Nephron progenitor cell (in vitro differentiated cells): ENCODE measurements around the gene RNF217.

Source experiments
- DNase-seq: peaks from one replicate; pipeline ENCODE4 v3.0.0; 2021
- H3K27ac Mint-ChIP-seq: 2 replicates; pipeline ENCODE4 v1.8.0; 2021; ENCODE audit warnings: mild to moderate bottlenecking, moderate library complexity, mixed read lengths
- H3K27me3 Mint-ChIP-seq: 2 replicates; pipeline ENCODE4 v1.8.0; 2021; ENCODE audit warnings: mild to moderate bottlenecking, low read depth, mixed read lengths; ENCODE audit not compliant: poor library complexity
- H3K36me3 Mint-ChIP-seq: 2 replicates; pipeline ENCODE4 v1.8.0; 2021; ENCODE audit warnings: low read depth, mixed read lengths
- H3K4me1 Mint-ChIP-seq: 2 replicates; pipeline ENCODE4 v1.8.0; 2021; ENCODE audit warnings: mixed read lengths
- H3K4me3 Mint-ChIP-seq: 2 replicates; pipeline ENCODE4 v1.8.0; 2021; ENCODE audit warnings: mild to moderate bottlenecking, moderate library complexity, mixed read lengths
- H3K9me3 Mint-ChIP-seq: 2 replicates; pipeline ENCODE4 v1.8.0; 2021; ENCODE audit warnings: mild to moderate bottlenecking, moderate library complexity, mixed read lengths
- CTCF ChIP-seq: fragments of 200-600 bp; sonication (generic); IDR thresholded peaks from 2 replicates; pipeline ENCODE4 v1.5.0; 2021; ENCODE audit warnings: antibody characterized with exemption

RNF217 gene

GRCh38 chr6:125037827-125038226, 75.6 kb downstream of the RNF217 start:
- H3K27ac Mint-ChIP-seq = no peak overlapping the region
- TF ChIP-seq CTCF = no peak
- no peak for DNase-seq
- H3K9me3 Mint-ChIP-seq = peaks cover 36% of the 10 kb centered on the region
- H3K4me1 Mint-ChIP-seq = peaks cover 14% of the 10 kb centered on the region
- peaks cover 45% of the 10 kb centered on the region for H3K36me3 Mint-ChIP-seq
- H3K4me3 Mint-ChIP-seq = no peak overlapping the region
- H3K27me3 Mint-ChIP-seq = no peaks in the 10 kb centered on the region

GRCh38 chr6:125038925-125039324, 76.7 kb downstream of the RNF217 start:
- TF ChIP-seq CTCF = no peak
- peaks cover 42% of the 10 kb centered on the region for H3K36me3 Mint-ChIP-seq
- H3K4me3 Mint-ChIP-seq = no peak overlapping the region
- DNase-seq = no peak
- peaks cover 32% of the 10 kb centered on the region for H3K9me3 Mint-ChIP-seq
- no peaks in the 10 kb centered on the region for H3K27me3 Mint-ChIP-seq
- peaks cover 22% of the 10 kb centered on the region for H3K4me1 Mint-ChIP-seq
- no peak overlapping the region for H3K27ac Mint-ChIP-seq

- no peak for DNase-seq
- no peak for TF ChIP-seq CTCF
- Mint-ChIP-seq H3K27me3 (no peaks in the 10 kb centered on the region), H3K4me3 (no peak overlapping the region), H3K9me3 (peaks cover 17% of the 10 kb centered on the region), H3K4me1 (peaks cover 37% of the 10 kb centered on the region), H3K27ac (no peak overlapping the region), H3K36me3 (peaks cover 48% of the 10 kb centered on the region)
These were observed 79.7 kb downstream of the RNF217 start for GRCh38 chr6:125041740-125042459.

GRCh38 chr6:125044066-125044465, 81.8 kb downstream of the RNF217 start:
- peaks cover 13% of the 10 kb centered on the region for H3K9me3 Mint-ChIP-seq
- H3K27ac Mint-ChIP-seq = no peak overlapping the region
- no peak overlapping the region for H3K4me3 Mint-ChIP-seq
- H3K4me1 Mint-ChIP-seq = peaks cover 38% of the 10 kb centered on the region
- DNase-seq = no peak
- no peak for TF ChIP-seq CTCF
- peaks cover 35% of the 10 kb centered on the region for H3K36me3 Mint-ChIP-seq
- no peaks in the 10 kb centered on the region for H3K27me3 Mint-ChIP-seq

- Mint-ChIP-seq H3K9me3 (peaks cover 7% of the 10 kb centered on the region), H3K27ac (no peak overlapping the region)
- no peak for TF ChIP-seq CTCF
These were observed 82.4 kb downstream of the RNF217 start for GRCh38 chr6:125044667-125045066.

More at GRCh38 chr6:125044667-125045066, 82.4 kb downstream of the RNF217 start:
- DNase-seq = no peak
- H3K4me3 Mint-ChIP-seq = no peak overlapping the region
- H3K4me1 Mint-ChIP-seq = peaks cover 44% of the 10 kb centered on the region
- H3K27me3 Mint-ChIP-seq = no peaks in the 10 kb centered on the region
- H3K36me3 Mint-ChIP-seq = peaks cover 29% of the 10 kb centered on the region
